ENCODE results near the gene FAM186B.
A peak's percentile ranks its signal among the peaks of the same experiment; 100 is the strongest.

Gene FAM186B

GRCh38 chr12:49598527-49598926 is 6.9 kb downstream of the FAM186B start:
- Histone ChIP-seq H3K4me1 (ENCODE audit: insufficient read depth, poor library complexity, severe bottlenecking) (no peaks in the 10 kb centered on the region), H3K27me3 (ENCODE audit: insufficient read depth, poor library complexity, severe bottlenecking) (no peaks in the 10 kb centered on the region), H3K36me3 (ENCODE audit: low read depth) (no peaks in the 10 kb centered on the region), H3K27ac (ENCODE audit: poor library complexity, severe bottlenecking) (no peak overlapping the region), H3K9me3 (ENCODE audit: severe bottlenecking) (no peaks in the 10 kb centered on the region), H3K4me3 (ENCODE audit: severe bottlenecking) (no peak overlapping the region)
- no peak for ATAC-seq (ENCODE audit: low read depth)
- no peak for DNase-seq (ENCODE audit: low spot score)
- TF ChIP-seq CTCF (IDR thresholded peaks at IDR 0.05; ENCODE audit: poor library complexity, severe bottlenecking): no peak

GRCh38 chr12:49588721-49589516 is 16.5 kb downstream of the FAM186B start:
- Histone ChIP-seq H3K27me3 (ENCODE audit: insufficient read depth, poor library complexity, severe bottlenecking) (no peaks in the 10 kb centered on the region), H3K36me3 (ENCODE audit: low read depth) (no peaks in the 10 kb centered on the region; the same call in 1 of the 2 replicates), H3K4me3 (ENCODE audit: severe bottlenecking) (no peak overlapping the region), H3K9me3 (ENCODE audit: severe bottlenecking) (peaks cover 3% of the 10 kb centered on the region), H3K4me1 (ENCODE audit: insufficient read depth, poor library complexity, severe bottlenecking) (no peaks in the 10 kb centered on the region), H3K27ac (ENCODE audit: poor library complexity, severe bottlenecking) (no peak overlapping the region)
- TF ChIP-seq CTCF (IDR thresholded peaks at IDR 0.05; ENCODE audit: poor library complexity, severe bottlenecking): no peak
- ATAC-seq (ENCODE audit: low read depth): peak; percentile 40
- DNase-seq (ENCODE audit: low spot score): no peak

GRCh38 chr12:49588281-49588680 is 17.2 kb downstream of the FAM186B start:
- Histone ChIP-seq H3K27me3 (ENCODE audit: insufficient read depth, poor library complexity, severe bottlenecking) (no peaks in the 10 kb centered on the region), H3K36me3 (ENCODE audit: low read depth) (no peaks in the 10 kb centered on the region; the same call in 1 of the 2 replicates), H3K27ac (ENCODE audit: poor library complexity, severe bottlenecking) (no peak overlapping the region), H3K9me3 (ENCODE audit: severe bottlenecking) (peaks cover 3% of the 10 kb centered on the region), H3K4me3 (ENCODE audit: severe bottlenecking) (no peak overlapping the region), H3K4me1 (ENCODE audit: insufficient read depth, poor library complexity, severe bottlenecking) (no peaks in the 10 kb centered on the region)
- ATAC-seq (ENCODE audit: low read depth) (no peak), DNase-seq (ENCODE audit: low spot score) (no peak)
- no peak for TF ChIP-seq CTCF (IDR thresholded peaks at IDR 0.05; ENCODE audit: poor library complexity, severe bottlenecking)

GRCh38 chr12:49587174-49587908 is 18.1 kb downstream of the FAM186B start:
- DNase-seq (ENCODE audit: low spot score) (no peak), ATAC-seq (ENCODE audit: low read depth) (no peak)
- Histone ChIP-seq H3K27ac (ENCODE audit: poor library complexity, severe bottlenecking) (no peak overlapping the region), H3K36me3 (ENCODE audit: low read depth) (no peaks in the 10 kb centered on the region; the same call in 1 of the 2 replicates), H3K4me1 (ENCODE audit: insufficient read depth, poor library complexity, severe bottlenecking) (no peaks in the 10 kb centered on the region), H3K27me3 (ENCODE audit: insufficient read depth, poor library complexity, severe bottlenecking) (no peaks in the 10 kb centered on the region), H3K4me3 (ENCODE audit: severe bottlenecking) (no peak overlapping the region), H3K9me3 (ENCODE audit: severe bottlenecking) (no peaks in the 10 kb centered on the region)
- no peak for TF ChIP-seq CTCF (IDR thresholded peaks at IDR 0.05; ENCODE audit: poor library complexity, severe bottlenecking)
